Activated naive CD8-positive, alpha-beta T cell treated with anti-CD3 and anti-CD28 coated beads for 36 hours (primary cell): ENCODE measurements around the gene SYP. TPM values are rescaled to one million over a fixed set of nuclear protein-coding genes. Genes with fewer than 3 reads are reported as not detected.

Experiments used
- DNase-seq: peaks from one replicate; pipeline ENCODE4 v3.0.0; 2021
- H3K27ac Mint-ChIP-seq: one replicate; pipeline ENCODE4 v1.8.0; 2022; ENCODE audit warnings: mild to moderate bottlenecking, moderate library complexity, mixed read lengths
- H3K27me3 Mint-ChIP-seq: one replicate; pipeline ENCODE4 v1.8.0; 2022; ENCODE audit warnings: mild to moderate bottlenecking, mixed read lengths
- H3K36me3 Mint-ChIP-seq: one replicate; pipeline ENCODE4 v1.8.0; 2021; ENCODE audit warnings: mild to moderate bottlenecking, mixed read lengths
- H3K4me1 Mint-ChIP-seq: one replicate; pipeline ENCODE4 v1.8.0; 2021; ENCODE audit warnings: mixed read lengths
- H3K4me3 Mint-ChIP-seq: one replicate; pipeline ENCODE4 v1.8.0; 2022; ENCODE audit warnings: mild to moderate bottlenecking, moderate library complexity, mixed read lengths
- H3K9me3 Mint-ChIP-seq: one replicate; pipeline ENCODE4 v1.8.0; 2022; ENCODE audit warnings: mixed read lengths
- total RNA-seq, 2 experiments: library from RNA; stranded (reverse); gene quantifications; one replicate each; pipeline ENCODE4 v1.2.3, GENCODE V29; 2021

SYP gene
- total RNA-seq, 2 experiments from 2014 or later = 4.4 to 4.6 TPM

DNA sequence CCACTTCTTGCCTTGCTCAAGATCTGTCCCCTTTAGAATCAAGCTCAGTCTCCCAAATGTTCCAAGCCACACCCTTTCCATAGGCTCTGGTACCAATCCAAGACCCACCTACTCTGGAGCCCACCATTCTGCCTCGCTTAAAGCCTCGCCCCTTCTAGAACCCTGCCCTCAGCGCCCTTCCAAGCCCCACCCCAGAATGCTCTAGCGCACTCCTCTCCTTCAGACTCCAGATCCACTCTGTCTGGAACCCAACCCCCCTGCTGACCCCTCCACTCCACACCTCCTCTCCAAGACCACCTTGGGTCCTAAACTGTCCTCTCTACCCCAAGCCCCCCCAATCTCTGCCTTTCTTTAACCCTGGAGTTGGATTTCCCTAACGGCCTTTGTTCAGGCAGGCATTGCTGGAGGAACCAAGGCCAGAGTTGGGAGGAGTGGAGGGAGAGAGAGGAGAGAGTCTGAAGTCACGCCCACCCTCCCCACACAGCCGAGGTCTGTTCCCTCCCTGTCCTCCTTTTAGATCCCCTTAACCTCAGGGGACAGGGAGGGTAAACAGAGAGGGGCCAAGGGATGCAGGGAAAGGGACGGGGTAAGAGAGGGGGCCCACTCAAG lies 11.4 kb downstream of the SYP start:
- no peak overlapping the region for H3K27ac Mint-ChIP-seq
- no peaks in the 10 kb centered on the region for H3K9me3 Mint-ChIP-seq
- peaks cover 7% of the 10 kb centered on the region for H3K36me3 Mint-ChIP-seq
- H3K4me3 Mint-ChIP-seq = no peak overlapping the region
- no peaks in the 10 kb centered on the region for H3K27me3 Mint-ChIP-seq
- peaks cover 23% of the 10 kb centered on the region for H3K4me1 Mint-ChIP-seq
- DNase-seq = no peak

DNA sequence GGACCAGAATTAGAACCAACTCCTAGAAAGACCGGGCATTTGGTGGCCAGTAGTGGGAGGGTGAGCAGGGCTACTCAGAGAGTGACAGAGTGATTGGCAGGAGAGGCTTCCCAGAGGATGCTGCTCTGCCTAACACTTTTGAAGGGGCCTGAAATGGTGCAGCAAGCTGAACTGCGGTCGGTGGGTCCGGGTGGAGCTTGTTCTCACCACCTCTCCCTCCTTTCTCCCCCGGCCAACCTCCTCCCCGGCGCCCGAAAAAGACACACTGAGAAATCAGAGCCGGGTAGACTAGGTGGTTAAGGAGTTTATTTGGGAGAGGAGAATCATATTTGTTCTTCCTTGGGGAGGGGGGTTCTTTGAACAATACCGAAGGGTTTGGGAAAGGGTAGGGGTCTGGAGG lies 12.5 kb downstream of the SYP start:
- no peak overlapping the region for H3K27ac Mint-ChIP-seq
- H3K4me1 Mint-ChIP-seq = peaks cover 14% of the 10 kb centered on the region
- DNase-seq = no peak
- H3K36me3 Mint-ChIP-seq = peaks cover 5% of the 10 kb centered on the region
- no peaks in the 10 kb centered on the region for H3K27me3 Mint-ChIP-seq
- no peaks in the 10 kb centered on the region for H3K9me3 Mint-ChIP-seq
- H3K4me3 Mint-ChIP-seq = no peak overlapping the region

DNA sequence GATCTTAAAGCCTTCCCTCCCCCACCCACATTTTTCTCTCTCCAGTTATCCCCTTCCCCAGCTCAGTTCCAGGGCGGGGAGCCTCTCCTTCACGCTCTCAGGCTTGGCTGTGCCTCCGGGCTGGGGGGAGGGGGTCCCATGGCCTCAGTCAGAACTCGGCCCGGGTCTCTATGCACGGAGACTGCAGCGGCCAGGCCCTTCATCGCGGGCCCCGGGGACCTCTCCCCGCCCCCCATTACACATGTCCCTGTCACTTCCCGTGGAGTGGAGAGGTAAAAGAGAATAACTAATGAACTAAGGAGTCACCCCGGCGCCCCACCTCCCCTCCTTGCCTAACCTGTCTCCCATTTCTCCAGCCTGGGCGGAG lies 13.0 kb downstream of the SYP start:
- Mint-ChIP-seq H3K9me3 (no peaks in the 10 kb centered on the region), H3K4me1 (peaks cover 12% of the 10 kb centered on the region), H3K27ac (peak overlapping the region; percentile 82), H3K4me3 (peak overlapping the region; percentile 90), H3K27me3 (no peaks in the 10 kb centered on the region), H3K36me3 (peaks cover 7% of the 10 kb centered on the region)
- no peak for DNase-seq

DNA sequence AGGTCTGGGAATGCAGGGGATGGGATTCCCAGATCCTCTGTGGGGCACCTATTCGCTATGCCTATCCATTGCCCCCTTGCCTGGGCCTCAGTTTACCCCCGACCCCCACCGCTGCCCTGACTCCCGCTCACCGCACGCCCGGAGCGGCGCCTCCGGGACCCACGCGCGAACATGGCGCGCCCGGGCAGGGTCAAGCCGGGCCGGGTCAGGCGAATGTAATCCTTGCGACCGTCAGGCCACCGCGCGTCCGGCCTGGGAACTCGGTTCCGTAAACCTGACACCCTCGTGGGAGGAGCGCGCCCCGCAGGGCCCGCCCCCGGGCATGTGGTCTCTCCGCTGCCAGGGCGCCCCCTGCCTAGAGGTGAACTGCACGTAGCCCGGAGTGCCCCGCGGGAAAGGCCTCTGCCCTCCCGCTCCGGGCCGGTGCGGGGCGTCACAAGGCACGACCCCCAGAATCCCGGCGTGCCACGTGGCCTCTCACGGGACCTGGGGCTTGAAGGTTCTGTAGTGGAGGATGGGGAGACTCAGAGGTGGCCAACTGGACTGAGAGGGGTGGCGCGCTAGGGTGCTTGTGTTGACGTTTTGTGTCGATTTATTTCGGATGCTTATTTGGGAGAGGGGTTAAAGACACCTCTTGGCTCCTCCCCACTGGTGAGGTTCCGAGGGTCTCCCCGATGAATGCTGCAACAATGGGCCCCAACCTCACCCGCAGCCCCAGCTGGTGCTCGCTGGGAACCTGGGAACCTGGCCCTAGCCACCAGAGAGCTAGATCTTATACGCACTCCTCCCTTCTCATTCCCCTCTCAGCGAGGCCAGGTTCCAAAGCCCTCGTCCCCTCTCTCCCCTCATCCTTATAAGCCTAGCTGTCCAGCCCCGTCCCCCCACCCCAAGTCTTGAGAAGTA lies 13.6 kb downstream of the SYP start, which contains the start of gene PRICKLE3:
Gene PRICKLE3, minus strand, starts transcription at position 249 of the 903 bp plus-strand sequence. Its CDS starts 76 bp downstream, at position 173.
- peak within 1 kb of the TSS; percentile 86 for H3K27ac Mint-ChIP-seq
- DNase-seq = peak; percentile 78
- peaks cover 12% of the 10 kb centered on the region for H3K4me1 Mint-ChIP-seq
- H3K4me3 Mint-ChIP-seq = peak within 1 kb of the TSS; percentile 90
- H3K27me3 Mint-ChIP-seq = no peaks in the 10 kb centered on the region
- H3K36me3 Mint-ChIP-seq = peaks cover 7% of the 10 kb centered on the region
- H3K9me3 Mint-ChIP-seq = no peaks in the 10 kb centered on the region

DNA sequence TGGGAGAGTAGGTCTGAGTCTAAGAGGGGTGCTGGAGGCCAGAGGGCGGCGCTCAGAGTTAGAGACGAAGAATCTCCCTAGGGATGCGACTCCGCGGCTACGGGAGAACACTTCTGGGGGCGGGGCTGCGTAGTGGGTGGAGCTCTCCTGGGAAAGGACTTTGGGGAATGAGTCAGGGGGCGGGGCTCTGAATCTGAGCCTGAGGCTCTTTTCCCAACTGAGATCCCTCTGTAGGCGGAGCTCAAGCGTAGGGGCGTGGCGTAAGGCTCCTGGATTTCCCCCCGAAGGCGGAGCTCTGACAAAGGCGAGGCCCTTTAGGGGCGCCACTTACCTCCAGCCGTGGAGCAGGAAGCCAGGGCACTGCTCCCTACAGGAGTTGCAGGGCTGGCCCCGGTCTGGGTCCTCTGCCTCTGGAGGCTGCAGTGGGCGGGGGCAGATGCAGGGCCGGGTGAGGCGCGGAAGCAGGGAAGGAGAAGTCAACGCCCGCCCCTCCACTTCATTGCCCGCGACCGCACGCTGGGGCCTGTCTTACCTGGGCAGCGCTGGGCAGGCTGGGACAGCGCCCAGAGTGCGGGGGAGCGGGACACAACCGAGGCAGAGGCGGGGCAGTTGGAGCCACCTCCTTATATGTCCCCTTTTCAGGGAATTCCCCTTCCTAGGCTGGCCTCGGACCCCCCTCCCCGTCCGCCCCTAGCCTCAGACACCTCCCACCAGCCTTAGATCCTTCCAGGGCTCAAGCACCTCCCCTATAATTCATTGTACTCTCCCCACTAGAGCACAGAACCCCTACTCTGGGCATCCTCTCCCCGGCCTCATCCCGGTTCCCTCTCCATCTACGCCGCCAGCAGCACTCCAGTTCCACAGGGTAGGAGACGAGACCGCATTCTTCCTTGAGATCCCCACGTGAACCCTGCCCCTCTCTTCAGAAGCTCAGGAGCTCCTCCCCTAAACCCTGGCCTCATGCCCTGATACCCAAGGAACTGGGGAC lies 15.4 kb downstream of the SYP start:
- peaks cover 13% of the 10 kb centered on the region for H3K36me3 Mint-ChIP-seq
- H3K9me3 Mint-ChIP-seq = no peaks in the 10 kb centered on the region
- no peaks in the 10 kb centered on the region for H3K27me3 Mint-ChIP-seq
- peak; percentile 56 for DNase-seq
- H3K27ac Mint-ChIP-seq = peak overlapping the region; percentile 86
- H3K4me3 Mint-ChIP-seq = peak overlapping the region; percentile 90
- H3K4me1 Mint-ChIP-seq = peaks cover 8% of the 10 kb centered on the region

DNA sequence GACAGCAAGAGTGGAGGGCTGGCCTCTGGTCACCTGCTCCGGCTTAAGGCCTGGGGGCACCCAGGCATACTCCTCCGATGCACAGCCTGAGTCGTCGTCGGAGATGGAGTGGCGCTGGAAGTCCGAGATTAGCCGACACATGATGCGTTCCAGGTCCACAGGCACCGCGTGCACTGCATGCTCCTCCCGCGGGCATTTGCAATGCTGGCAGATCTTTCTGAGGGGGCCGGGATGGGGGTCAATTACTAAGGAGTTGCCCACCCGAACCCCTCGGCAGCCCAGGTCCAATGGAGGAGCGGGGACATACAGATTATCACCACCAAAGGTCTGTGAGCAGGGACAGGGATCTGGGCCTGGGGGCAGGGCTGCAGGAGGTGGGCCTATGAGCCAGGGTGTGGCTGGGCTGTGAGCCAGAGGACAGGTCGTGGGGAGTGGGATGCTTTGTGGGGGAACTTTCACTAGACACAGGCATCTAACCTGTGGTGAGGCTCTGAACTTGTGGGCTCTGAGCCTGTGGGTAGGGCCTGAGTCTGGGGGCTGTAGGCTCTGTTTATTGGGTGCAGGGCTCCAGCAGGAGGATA lies 16.2 kb downstream of the SYP start:
- H3K9me3 Mint-ChIP-seq = no peaks in the 10 kb centered on the region
- peaks cover 13% of the 10 kb centered on the region for H3K36me3 Mint-ChIP-seq
- DNase-seq = no peak
- H3K4me3 Mint-ChIP-seq = peak overlapping the region; percentile 90
- H3K27me3 Mint-ChIP-seq = no peaks in the 10 kb centered on the region
- no peak overlapping the region for H3K27ac Mint-ChIP-seq
- H3K4me1 Mint-ChIP-seq = peaks cover 8% of the 10 kb centered on the region

DNA sequence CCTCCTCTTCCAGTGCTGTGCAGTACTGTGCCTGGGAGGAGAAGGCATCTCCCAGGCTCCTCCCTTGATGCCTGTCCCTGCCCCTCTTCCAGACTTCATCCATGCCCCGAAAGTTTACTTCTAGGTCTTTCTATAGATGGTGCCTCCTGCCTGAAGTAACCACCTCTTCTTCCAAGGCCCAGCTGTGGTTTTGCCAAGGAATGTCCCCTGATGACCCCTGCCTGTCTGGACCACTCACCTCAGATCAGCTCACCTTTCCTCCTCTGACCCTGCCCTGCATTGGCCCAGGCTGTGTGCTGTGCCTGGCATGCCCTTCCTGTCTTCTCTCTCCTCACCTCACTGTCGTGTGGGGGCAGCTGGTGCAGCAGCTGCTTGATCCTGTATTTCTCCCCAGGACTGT lies 20.6 kb downstream of the SYP start:
- Mint-ChIP-seq H3K4me3 (no peak overlapping the region), H3K9me3 (no peaks in the 10 kb centered on the region), H3K27me3 (no peaks in the 10 kb centered on the region), H3K4me1 (peaks cover 7% of the 10 kb centered on the region), H3K27ac (no peak overlapping the region), H3K36me3 (peaks cover 28% of the 10 kb centered on the region)
- no peak for DNase-seq

DNA sequence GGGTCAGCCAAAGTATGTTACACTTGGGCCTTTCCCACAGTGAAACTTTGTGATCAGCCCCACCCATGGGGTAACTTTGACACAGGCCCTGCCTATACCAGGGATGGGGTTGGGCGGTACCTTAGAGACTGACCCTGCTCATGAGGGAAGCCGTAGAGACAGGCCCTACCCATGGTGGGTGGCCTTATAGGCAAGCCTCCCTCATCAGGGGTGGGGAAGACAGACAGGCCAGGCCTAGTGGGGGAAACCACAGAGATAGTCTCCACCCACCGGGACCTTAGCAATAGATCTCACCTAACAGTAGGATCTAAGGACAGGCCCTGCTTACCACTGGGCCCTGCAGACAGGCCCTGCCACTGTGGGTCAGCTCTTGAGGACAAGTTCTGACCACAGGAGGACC lies 21.5 kb downstream of the SYP start:
- Mint-ChIP-seq H3K9me3 (no peaks in the 10 kb centered on the region), H3K4me1 (peaks cover 6% of the 10 kb centered on the region), H3K36me3 (peaks cover 27% of the 10 kb centered on the region), H3K27ac (no peak overlapping the region), H3K4me3 (no peak overlapping the region), H3K27me3 (no peaks in the 10 kb centered on the region)
- DNase-seq = no peak

DNA sequence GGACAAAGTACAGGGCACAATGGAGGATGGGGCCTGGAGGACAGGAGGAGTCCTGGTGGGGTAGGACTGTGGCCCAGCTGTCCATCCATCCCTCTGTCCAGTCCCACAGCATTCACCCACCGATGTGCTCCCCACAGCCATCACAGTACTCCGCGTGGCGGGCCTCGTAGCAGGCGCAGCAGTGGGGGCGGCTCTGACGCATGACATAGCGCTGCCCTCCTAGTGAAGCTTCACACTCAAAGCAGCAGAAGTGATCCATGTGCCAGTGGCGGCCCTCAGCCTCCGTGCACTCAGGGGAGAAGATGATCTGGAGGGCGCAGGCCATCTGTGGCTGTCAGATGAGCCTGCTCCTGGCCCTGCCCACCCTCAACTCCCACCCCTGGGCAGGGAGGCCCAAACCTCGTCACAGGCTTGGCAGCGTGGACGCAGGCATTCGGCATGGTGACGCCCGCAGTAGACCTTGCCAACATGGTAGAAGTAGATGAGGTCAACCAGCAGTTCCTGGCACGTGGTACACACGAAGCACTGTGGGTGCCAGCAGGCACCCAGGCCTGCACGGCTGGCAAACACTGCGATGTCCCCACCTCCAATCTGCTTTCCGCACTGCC lies 22.0 kb downstream of the SYP start:
- peak overlapping the region; percentile 29 for H3K4me3 Mint-ChIP-seq
- no peaks in the 10 kb centered on the region for H3K9me3 Mint-ChIP-seq
- DNase-seq = no peak
- no peaks in the 10 kb centered on the region for H3K27me3 Mint-ChIP-seq
- peaks cover 8% of the 10 kb centered on the region for H3K4me1 Mint-ChIP-seq
- H3K27ac Mint-ChIP-seq = no peak overlapping the region
- peaks cover 27% of the 10 kb centered on the region for H3K36me3 Mint-ChIP-seq

DNA sequence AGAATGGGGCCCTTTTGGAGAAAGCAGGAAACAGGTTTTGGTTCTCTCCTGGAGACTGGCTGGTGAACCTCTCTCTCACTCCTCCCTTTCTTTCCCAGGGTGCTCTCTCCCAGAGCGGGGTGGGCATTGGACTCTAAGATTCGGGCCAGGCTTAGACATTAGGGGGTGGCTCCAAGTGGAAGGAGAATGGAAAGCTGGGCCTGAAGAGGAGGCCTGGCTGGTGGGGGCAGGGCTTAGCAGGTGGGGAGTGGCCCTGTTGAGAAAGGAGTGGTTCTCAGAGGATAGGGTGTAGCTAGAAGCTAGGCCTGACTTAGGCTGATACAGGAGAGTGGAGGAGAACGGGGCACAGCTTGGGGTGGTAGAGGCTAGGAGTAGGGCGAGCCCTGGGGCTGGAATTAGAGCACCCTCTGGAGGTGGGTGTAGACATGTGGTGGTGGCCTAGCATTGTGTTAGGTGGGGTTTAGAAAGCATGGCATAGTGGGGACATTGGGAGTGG lies 22.6 kb downstream of the SYP start:
- H3K27ac Mint-ChIP-seq = no peak overlapping the region
- H3K9me3 Mint-ChIP-seq = no peaks in the 10 kb centered on the region
- H3K27me3 Mint-ChIP-seq = no peaks in the 10 kb centered on the region
- peak overlapping the region; percentile 29 for H3K4me3 Mint-ChIP-seq
- DNase-seq = no peak
- H3K36me3 Mint-ChIP-seq = peaks cover 27% of the 10 kb centered on the region
- H3K4me1 Mint-ChIP-seq = peaks cover 13% of the 10 kb centered on the region

DNA sequence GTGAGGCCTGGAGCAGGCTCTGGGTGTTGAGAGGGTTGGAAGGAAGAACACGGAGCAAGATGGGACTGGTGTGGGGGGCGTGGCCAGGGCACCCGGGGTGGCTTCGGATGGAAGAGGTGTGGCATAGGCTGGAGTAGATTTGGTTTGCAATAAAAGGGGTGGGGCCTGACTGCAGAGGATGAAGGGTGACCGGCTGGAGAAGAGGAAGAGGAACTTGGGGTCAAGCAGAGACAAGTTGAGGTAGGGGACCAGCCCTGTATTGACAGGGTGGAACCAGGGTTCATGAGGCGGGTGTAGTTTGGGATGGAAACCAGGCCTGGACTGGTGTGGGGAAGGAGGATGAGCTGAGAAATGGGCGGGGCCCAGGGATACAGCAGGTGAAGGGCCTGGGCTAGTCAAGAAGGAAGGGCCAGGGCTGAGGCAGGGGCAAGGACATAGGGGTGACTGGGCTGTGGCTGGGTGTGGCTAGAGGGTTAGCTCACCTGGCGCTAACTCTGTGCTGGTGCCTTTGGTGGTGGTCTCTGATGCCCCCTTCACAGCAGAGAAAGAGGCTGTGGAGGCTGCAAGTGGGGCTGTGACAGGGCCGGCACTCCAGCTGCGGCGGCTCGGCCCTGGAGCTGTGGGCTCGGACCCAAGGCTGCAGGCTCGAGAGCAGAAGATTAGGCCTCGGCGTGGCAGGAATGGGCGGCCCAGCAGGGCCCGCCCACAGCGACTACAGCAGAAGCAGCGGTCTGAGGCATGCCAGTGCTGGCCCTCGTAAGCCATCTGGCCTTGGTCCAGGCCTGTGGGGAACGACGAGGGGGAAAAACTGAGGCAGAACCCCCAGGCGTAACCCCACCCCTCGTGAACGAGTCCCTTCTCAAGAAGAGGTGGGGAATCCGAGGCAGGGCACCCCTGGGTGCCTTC lies 23.3 kb downstream of the SYP start:
- H3K4me3 Mint-ChIP-seq = no peak overlapping the region
- H3K27ac Mint-ChIP-seq = no peak overlapping the region
- no peak for DNase-seq
- no peaks in the 10 kb centered on the region for H3K27me3 Mint-ChIP-seq
- peaks cover 25% of the 10 kb centered on the region for H3K36me3 Mint-ChIP-seq
- peaks cover 13% of the 10 kb centered on the region for H3K4me1 Mint-ChIP-seq
- H3K9me3 Mint-ChIP-seq = no peaks in the 10 kb centered on the region

DNA sequence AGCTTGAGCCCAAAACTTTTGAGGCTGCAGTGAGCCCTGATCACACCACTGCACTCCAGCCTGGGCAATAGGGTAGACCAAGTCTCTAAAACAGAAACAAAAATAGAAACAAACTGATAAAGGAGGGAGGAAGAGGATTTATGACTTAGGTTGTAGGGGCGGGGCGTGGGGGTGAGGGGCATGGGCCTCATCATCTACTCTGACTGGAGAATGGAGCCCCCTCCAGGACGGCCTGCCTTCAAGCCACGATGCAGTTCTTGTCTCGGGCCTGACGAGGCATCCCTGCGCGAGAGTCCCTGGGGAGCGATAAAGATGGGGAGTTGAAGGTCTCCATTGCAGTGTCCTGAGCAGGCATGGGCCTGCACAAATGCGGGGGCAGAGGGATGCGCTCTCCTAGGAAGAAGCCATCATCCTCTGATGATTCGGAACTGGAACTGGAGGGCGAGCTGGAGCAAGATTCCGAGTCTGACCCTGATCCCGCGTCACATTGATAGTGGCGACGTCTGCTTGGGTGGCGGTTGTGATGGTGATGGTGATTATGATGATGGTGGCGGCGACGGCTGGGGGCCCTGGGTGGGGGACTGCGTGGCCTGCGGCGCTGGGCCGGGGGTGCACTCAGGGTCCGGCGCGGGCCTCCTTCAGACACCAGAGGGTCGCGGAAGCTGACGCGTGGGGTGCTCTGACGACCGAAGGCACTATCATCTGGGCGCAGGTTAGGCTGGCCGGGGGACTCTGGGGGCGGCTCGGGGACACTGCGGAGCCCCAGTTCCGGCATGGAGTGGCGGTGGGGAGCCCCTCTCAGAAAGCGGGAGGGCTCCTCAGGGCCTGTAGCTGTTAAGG lies 24.3 kb downstream of the SYP start:
- DNase-seq = no peak
- no peaks in the 10 kb centered on the region for H3K9me3 Mint-ChIP-seq
- no peak overlapping the region for H3K27ac Mint-ChIP-seq
- H3K27me3 Mint-ChIP-seq = no peaks in the 10 kb centered on the region
- H3K4me3 Mint-ChIP-seq = no peak overlapping the region
- peaks cover 13% of the 10 kb centered on the region for H3K4me1 Mint-ChIP-seq
- H3K36me3 Mint-ChIP-seq = peaks cover 23% of the 10 kb centered on the region

DNA sequence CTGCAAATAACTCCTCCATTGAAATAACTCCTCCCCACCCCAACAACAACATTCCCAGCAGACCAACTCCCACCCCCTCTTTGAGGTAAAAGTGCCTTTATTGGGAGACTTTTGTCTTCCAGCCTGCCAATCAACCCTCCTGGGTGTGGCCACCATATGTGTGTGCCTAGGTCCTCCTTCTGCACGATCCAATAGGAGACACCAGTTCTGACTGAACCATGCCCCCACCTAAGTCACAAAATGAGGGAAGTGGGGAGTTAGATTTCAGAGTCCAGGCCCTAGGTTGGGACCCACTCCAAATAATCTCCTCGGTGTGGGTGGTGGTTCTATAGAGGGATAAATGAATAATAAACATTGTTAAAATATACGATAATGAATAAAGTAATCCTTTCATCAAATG lies 25.3 kb downstream of the SYP start:
- Mint-ChIP-seq H3K36me3 (peaks cover 19% of the 10 kb centered on the region), H3K27me3 (no peaks in the 10 kb centered on the region), H3K4me3 (no peak overlapping the region), H3K27ac (no peak overlapping the region), H3K9me3 (no peaks in the 10 kb centered on the region), H3K4me1 (peaks cover 13% of the 10 kb centered on the region)
- no peak for DNase-seq
